GM12801 (cell line): ENCODE data around the gene APOC3.

Experiments
- TF ChIP-seq, protein P1 (sequence below): IDR thresholded peaks from one replicate; pipeline ENCODE4 v1.5.1; 2011; ENCODE audit warnings: control low read depth; ENCODE audit not compliant: insufficient read length; ENCODE audit errors: extremely low read depth

Gene APOC3

DNA sequence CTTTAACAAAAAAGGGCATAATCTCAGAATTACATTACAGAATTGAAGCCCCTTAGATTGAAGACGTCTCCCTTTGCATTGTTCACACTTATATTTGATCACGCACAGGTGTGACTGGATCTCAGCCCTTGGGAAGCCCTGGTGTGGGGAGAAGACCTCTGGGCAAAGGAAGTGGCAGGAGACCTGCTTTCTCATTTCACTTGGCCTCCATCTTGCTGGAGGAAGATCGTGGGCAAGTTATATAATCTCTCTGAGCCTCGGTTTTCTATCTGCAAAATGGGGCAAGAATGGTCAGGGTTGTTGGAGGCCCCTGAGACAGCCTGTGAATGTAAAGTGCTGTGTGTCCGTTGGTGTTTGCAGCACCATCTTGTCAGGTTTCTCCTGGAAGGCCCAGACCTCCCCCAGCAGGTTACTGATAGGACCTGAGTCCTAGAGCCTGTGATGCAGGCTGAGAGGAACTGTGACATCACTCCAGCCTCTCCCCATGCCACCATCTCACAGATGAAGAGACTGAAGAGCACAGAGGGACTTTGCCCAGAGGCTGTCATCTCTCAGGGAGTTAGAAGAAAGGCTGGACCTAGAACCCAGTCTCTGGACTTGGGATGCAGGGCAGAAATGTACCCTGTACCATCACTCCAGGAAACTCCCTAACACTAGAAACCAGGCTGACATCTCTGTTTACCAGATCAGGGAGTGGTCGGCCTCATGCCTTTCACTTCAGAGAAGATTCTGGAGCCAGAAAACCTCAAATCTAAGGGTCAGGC, 8.8 kb downstream of the APOC3 start:
- TF ChIP-seq, protein P1, sequence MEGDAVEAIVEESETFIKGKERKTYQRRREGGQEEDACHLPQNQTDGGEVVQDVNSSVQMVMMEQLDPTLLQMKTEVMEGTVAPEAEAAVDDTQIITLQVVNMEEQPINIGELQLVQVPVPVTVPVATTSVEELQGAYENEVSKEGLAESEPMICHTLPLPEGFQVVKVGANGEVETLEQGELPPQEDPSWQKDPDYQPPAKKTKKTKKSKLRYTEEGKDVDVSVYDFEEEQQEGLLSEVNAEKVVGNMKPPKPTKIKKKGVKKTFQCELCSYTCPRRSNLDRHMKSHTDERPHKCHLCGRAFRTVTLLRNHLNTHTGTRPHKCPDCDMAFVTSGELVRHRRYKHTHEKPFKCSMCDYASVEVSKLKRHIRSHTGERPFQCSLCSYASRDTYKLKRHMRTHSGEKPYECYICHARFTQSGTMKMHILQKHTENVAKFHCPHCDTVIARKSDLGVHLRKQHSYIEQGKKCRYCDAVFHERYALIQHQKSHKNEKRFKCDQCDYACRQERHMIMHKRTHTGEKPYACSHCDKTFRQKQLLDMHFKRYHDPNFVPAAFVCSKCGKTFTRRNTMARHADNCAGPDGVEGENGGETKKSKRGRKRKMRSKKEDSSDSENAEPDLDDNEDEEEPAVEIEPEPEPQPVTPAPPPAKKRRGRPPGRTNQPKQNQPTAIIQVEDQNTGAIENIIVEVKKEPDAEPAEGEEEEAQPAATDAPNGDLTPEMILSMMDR, result no peak

DNA sequence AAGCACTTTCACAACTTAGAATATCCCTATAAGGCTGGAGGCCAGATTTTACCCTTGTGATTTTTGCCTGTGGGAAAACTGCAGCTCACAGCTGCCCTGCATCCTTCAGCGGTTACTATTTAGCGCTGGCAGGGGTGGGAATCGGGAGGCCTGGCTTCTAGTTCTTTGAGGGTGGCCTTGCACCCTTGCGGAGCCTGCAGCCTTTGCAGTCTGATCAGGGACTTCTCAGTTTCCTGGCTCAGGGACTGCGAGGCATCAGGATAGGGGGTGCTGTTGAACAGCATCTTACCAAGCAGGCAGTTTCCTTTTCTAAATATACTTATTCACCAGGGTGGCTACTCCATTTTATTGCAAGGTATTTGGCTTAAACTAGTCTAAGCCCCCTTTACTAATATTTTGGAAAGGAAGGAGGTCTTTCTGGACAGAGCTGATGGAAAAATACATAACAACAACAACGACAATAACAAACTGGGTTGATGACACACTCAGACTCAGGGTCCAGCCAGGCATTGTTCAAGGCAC, 10.6 kb downstream of the APOC3 start:
- TF ChIP-seq, protein P1, result no peak

DNA sequence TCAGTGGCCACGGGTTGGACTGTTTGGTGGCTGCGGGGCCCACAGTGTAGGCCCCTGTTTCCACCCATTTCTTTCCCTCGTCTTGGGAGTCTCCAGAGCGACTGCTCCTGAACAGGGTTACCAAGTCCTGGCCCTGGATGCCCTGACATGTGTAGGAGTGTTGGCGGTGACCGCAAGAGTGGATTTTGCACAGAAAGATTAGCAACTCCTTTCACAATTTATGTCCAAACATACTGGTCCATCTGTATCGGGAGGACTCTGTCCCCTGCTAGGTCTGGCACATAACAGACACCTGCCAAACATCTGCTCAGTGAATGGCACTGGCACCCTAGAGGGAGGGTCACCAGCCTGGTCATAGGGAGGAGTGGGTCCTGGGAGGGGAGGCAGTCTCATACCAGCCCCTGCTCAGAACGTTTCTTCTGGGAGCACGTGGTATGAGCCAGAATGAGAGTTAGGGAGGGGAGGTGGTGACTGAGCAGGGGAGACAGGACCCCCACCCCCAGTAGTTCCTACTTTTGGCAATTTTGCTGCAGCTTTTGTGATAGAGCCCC, 11.1 kb downstream of the APOC3 start:
- TF ChIP-seq, protein P1, result no peak

DNA sequence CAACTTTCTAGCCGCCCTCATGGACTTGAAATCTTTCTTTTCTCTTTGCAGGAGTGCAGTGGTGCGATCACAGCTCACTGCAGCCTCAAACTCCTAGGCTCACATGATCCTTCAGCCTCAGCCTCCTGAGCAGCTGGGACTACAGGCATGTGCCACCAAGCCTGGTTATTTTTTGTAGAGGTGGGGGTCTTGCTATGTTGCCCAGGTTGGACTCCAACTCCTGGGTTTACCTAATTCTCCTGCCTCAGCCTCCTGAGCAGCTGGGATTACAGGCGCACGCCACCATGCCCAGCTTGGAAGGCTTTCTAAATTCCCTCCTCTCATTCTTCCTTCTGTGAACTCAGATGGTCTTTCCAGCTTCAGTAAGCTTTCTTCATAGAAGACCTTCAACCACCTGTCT, 12.4 kb downstream of the APOC3 start:
- TF ChIP-seq, protein P1, result no peak

DNA sequence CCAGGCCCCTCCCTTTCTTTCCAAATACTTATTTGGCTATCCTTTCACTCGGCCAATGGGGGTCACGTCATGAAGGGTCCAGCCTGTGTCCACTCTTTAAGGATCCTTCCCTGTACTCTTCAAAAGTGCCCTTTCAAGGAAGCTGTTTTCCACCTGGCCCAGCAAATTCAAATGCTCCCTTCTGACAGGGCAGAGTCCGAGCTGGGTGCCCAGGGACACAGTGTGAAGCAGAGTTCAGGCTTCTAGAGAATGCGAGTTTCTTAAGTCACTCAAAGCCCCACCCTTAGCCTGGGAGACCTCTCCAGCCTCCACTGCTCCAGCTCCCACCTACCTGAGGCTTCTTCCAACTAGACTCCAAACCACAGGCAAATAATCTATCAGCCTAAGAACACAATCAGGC, 13.2 kb downstream of the APOC3 start:
- TF ChIP-seq, protein P1, result no peak

DNA sequence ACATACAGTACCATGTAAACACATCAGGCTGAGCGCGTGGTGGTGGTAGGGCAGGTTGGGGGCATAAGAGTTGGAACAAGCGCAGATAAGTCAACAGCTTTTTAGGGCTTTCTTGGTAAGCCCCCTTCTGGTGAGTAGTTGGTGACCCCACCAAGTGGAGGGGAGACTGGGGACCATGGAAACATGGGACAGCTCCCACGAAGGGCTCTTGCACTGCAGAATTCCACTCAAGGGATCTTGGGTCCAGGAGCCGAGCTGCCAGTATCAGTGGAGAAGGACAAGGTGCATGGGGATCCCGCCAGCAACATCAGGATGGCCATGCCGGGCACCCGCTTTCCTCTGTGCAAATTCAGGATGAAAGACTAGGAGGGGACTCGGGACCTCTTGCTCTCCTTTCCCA, 14.0 kb downstream of the APOC3 start:
- TF ChIP-seq, protein P1, result no peak

DNA sequence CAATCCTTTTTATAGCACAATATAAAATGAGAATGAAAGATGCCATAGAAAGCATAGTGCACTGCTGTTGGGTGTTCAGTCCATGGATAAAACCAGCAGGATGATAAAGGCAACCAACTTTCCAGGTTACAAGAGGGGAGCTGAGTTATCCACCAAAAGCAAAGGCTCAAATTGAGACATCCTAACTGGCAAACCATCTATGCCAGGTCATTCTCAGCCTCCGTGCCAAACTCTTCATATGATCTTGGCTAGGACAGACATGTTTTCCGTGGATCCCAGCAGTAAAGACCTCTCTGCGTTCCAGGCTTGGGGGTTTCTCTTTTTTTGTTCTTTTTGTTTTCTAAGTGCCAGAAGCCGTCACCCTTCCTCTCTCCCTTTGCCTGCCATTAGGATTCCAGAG, 15.0 kb downstream of the APOC3 start:
- TF ChIP-seq, protein P1, result no peak
